HEK293T (cell line): Measurements from ENCODE around the gene CARM1.
A peak's percentile ranks its signal among the peaks of the same experiment; 100 is the strongest.

Experiments used
- CTCF ChIA-PET: fragments of 350-600 bp; formaldehyde crosslinking; extraction: SDS; loops from one replicate; lab custom pipeline; 2021; ENCODE audit warnings: antibody characterized with exemption, inconsistent platforms; lab: Yijun Ruan, JAX
- POLR2A ChIA-PET: fragments of 350-600 bp; formaldehyde crosslinking; extraction: SDS; loops from one replicate; lab custom pipeline; 2020; ENCODE audit warnings: antibody characterized with exemption, inconsistent platforms; lab: Yijun Ruan, JAX
- DNase-seq: peaks from one replicate; pipeline ENCODE4 v3.0.0; 2012; ENCODE audit warnings: mixed read lengths; ENCODE audit errors: extremely low spot score
- ARNT ChIP-seq: fragments of 450-650 bp; IDR thresholded peaks from 2 replicates; pipeline ENCODE4 v1.6.1; 2017; ENCODE audit warnings: mild to moderate bottlenecking
- BHLHE40 ChIP-seq: fragments of 450-650 bp; IDR thresholded peaks from 2 replicates; pipeline ENCODE4 v1.6.1; 2016; ENCODE audit warnings: mild to moderate bottlenecking, moderate library complexity, borderline replicate concordance
- CTBP1 ChIP-seq: fragments of 450-650 bp; IDR thresholded peaks from 2 replicates; pipeline ENCODE4 v1.6.1; 2016; ENCODE audit warnings: borderline replicate concordance
- ELF4 ChIP-seq: fragments of 450-650 bp; IDR thresholded peaks from 2 replicates; pipeline ENCODE4 v1.6.1; 2017; ENCODE audit warnings: antibody characterized with exemption
- FOXA1 ChIP-seq: fragments of 450-650 bp; IDR thresholded peaks from 2 replicates; pipeline ENCODE4 v1.6.1; 2016; ENCODE audit warnings: mild to moderate bottlenecking
- FOXK2 ChIP-seq: fragments of 450-650 bp; IDR thresholded peaks from 2 replicates; pipeline ENCODE4 v1.6.1; 2016; ENCODE audit warnings: mild to moderate bottlenecking
- FOXM1 ChIP-seq: fragments of 450-650 bp; IDR thresholded peaks from 2 replicates; pipeline ENCODE4 v1.6.1; 2017; ENCODE audit warnings: mild to moderate bottlenecking, borderline replicate concordance
- HDGF ChIP-seq: fragments of 450-650 bp; IDR thresholded peaks from 2 replicates; pipeline ENCODE4 v1.6.1; 2017; ENCODE audit warnings: antibody characterized with exemption, borderline replicate concordance
- L3MBTL2 ChIP-seq: fragments of 450-650 bp; conservative IDR thresholded peaks from 2 replicates; pipeline ENCODE4 v1.6.1; 2016; ENCODE audit warnings: mild to moderate bottlenecking
- LEF1 ChIP-seq: fragments of 450-650 bp; IDR thresholded peaks from 2 replicates; pipeline ENCODE4 v1.6.1; 2017; ENCODE audit warnings: mild to moderate bottlenecking, borderline replicate concordance
- NFRKB ChIP-seq: fragments of 450-650 bp; IDR thresholded peaks from 2 replicates; pipeline ENCODE4 v1.6.1; 2016; ENCODE audit warnings: mild to moderate bottlenecking, moderate library complexity
- SP1 ChIP-seq: fragments of 450-650 bp; IDR thresholded peaks from 2 replicates; pipeline ENCODE4 v1.6.1; 2017
- SUZ12 ChIP-seq: fragments of 450-650 bp; IDR thresholded peaks from 2 replicates; pipeline ENCODE4 v1.6.1; 2016; ENCODE audit warnings: mild to moderate bottlenecking
- TARDBP ChIP-seq: fragments of 450-650 bp; IDR thresholded peaks from 2 replicates; pipeline ENCODE4 v1.6.1; 2016
- ZNF384 ChIP-seq: fragments of 450-650 bp; IDR thresholded peaks from 2 replicates; pipeline ENCODE4 v1.6.1; 2016
- TF ChIP-seq, protein P1 (sequence below): fragments of 450-650 bp; IDR thresholded peaks from 2 replicates; pipeline ENCODE4 v1.6.1; 2016

Gene CARM1

DNA sequence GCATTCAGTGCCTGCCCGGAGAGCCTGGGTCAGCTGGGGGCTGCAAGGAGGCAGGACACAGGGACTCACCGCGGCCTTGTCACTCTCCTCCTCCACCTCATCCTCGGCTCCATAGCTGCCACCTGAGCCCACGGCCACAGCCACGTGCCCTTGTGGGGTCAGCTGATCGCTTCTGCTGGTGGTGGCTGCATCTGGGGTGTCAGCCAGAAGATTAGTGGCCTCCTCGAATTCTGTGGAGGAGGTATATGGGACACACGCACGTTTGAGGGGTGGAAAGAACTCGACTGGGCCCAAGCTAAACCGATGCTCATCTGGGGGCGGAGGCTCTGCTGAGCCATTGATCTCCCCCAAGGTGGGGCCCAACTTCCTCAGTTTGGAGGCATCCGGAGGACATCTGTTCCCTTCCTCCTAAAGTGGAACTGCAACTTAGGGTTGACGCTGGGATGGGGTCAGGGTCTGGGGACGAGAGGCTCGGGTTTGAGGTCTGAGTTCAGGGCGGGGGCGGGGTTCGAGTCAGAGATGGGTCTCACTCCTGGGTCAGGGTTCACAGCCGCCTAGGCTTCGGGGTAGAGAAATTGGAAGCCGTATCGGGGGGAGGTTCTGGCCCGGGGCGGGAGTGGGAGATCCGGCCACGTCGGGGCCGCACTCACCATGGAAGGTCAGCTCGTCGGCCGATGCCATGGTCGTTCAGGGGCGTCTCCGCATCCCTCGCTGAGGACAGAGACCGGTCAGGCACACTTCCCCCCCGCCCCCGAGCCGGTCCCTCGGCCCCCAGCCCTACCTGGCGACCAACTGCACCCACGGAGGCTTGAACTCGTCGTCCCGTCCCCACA is 56.6 kb downstream of the CARM1 start:
- ChIA-PET CTCF (no interaction called here), POLR2A (interaction anchor here (1.0 kb wide), 1 partner anchor 9 kb away, joined by 3 read pairs; no protein-coding TSS in a partner anchor)
- no peak for TF ChIP-seq SP1
- no peak for TF ChIP-seq SUZ12
- no peak for TF ChIP-seq LEF1
- TF ChIP-seq FOXA1: no peak
- no peak for TF ChIP-seq HDGF
- TF ChIP-seq ZNF384: no peak
- TF ChIP-seq FOXK2: no peak
- no peak for TF ChIP-seq ELF4
- TF ChIP-seq L3MBTL2: no peak
- no peak for TF ChIP-seq FOXM1
- TF ChIP-seq CTBP1: no peak
- TF ChIP-seq TARDBP: no peak
- no peak for DNase-seq

DNA sequence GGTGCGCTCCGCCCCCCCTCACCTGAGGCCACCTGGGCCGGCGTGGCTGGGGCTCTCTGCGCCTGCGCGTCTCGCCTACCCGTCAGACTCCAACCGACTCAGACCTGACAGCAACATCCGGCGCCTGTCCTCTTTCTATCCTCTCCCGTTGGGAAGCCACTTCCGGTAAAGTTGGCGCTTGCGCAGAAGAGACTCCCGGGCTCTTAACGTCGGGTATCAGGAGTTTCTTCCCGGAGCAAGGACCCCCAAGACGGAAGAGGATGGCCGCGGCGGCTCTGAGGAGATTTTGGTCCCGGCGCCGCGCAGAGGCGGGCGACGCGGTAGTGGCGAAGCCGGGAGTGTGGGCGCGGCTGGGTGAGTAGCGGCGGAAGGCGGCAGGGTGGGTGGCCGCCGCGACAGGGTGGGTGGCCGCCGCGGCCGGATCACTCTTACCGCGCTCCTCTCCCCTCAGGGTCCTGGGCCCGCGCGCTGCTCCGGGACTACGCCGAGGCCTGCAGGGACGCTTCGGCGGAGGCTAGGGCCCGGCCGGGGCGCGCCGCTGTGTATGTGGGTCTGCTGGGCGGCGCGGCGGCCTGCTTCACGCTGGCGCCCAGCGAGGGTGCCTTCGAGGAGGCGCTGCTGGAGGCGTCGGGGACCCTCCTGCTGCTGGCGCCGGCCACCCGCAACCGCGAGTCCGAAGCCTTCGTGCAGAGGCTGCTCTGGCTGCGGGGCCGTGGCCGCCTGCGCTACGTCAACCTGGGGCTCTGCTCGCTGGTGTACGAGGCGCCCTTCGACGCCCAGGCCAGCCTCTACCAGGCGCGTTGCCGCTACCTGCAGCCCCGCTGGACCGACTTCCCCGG is 57.4 kb downstream of the CARM1 start, which contains the start of the genes TIMM29 and YIPF2:
TSS of gene TIMM29 (plus strand) at position 249 of the 839 bp plus-strand sequence. CDS start at position 261, 12 bp downstream.
TSS of gene YIPF2 (minus strand) at position 77 of the 839 bp plus-strand sequence. CDS start 229 bp downstream, outside the sequence.
- TF ChIP-seq BHLHE40 (no peak), CTBP1 (peak; percentile 85), LEF1 (no peak), ELF4 (peak; percentile 76), SP1 (no peak), L3MBTL2 (no peak), ZNF384 (no peak), NFRKB (peak; percentile 72), FOXK2 (peak; percentile 91), ARNT (no peak), HDGF (no peak), FOXA1 (no peak), SUZ12 (no peak), FOXM1 (no peak), TARDBP (no peak)
- TF ChIP-seq, protein P1, sequence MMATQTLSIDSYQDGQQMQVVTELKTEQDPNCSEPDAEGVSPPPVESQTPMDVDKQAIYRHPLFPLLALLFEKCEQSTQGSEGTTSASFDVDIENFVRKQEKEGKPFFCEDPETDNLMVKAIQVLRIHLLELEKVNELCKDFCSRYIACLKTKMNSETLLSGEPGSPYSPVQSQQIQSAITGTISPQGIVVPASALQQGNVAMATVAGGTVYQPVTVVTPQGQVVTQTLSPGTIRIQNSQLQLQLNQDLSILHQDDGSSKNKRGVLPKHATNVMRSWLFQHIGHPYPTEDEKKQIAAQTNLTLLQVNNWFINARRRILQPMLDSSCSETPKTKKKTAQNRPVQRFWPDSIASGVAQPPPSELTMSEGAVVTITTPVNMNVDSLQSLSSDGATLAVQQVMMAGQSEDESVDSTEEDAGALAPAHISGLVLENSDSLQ: peak; percentile 87
- peak; percentile 98 for DNase-seq
- ChIA-PET POLR2A (interaction anchor here (1.0 kb wide), 1 partner anchor 10 kb away, joined by 3 read pairs; no protein-coding TSS in a partner anchor), CTCF (no interaction called here)

GRCh38 chr19:10929402-10929794 is 58.0 kb downstream of the CARM1 start:
- ChIA-PET CTCF (interaction anchor here (1.4 kb wide), 1 partner anchor 58 kb away, joined by 5 read pairs; the partner anchor contains the start of gene CARM1), POLR2A (interaction anchor here (1.1 kb wide), 1 partner anchor 33 kb away, joined by 4 read pairs; no protein-coding TSS in a partner anchor)
- DNase-seq: no peak
- TF ChIP-seq ARNT: no peak
- no peak for TF ChIP-seq TARDBP
- TF ChIP-seq FOXK2: no peak
- no peak for TF ChIP-seq ELF4
- TF ChIP-seq ZNF384: no peak
- no peak for TF ChIP-seq L3MBTL2
- TF ChIP-seq BHLHE40: no peak
- no peak for TF ChIP-seq NFRKB

GRCh38 chr19:10935371-10936059 is 64.2 kb downstream of the CARM1 start:
- ChIA-PET POLR2A (no interaction called here), CTCF (interaction anchor here (1.7 kb wide), 1 partner anchor 100 kb away, joined by 6 read pairs; no protein-coding TSS in a partner anchor)
- no peak for DNase-seq
- TF ChIP-seq ELF4 (no peak), LEF1 (no peak), BHLHE40 (no peak), HDGF (no peak), FOXA1 (no peak), NFRKB (no peak), CTBP1 (no peak), ARNT (no peak), SP1 (no peak), SUZ12 (no peak), ZNF384 (no peak), TARDBP (no peak), FOXM1 (no peak)
- TF ChIP-seq, protein P1: no peak

GRCh38 chr19:10936661-10937084 is 65.3 kb downstream of the CARM1 start:
- TF ChIP-seq HDGF (no peak), FOXM1 (no peak), FOXA1 (no peak), ZNF384 (peak; percentile 99), BHLHE40 (no peak), L3MBTL2 (no peak)
- TF ChIP-seq, protein P1: no peak
- CTCF ChIA-PET: interaction anchor here (0.6 to 1.7 kb wide), 14 partner anchors 12 to 202 kb away, joined by 3 to 6 read pairs (median 4); partner anchors contain the start of gene CARM1
- peak; percentile 79 for DNase-seq
- POLR2A ChIA-PET: interaction anchor here (0.5 to 0.9 kb wide), 3 partner anchors 24 to 190 kb away, joined by 3 to 4 read pairs (median 3); partner anchors contain the start of gene SMARCA4
